GM19099 (cell line): Measurements from ENCODE around the gene MAN2A2.

Source experiments
- POLR2A ChIP-seq: IDR thresholded peaks from 3 replicates; pipeline ENCODE4 v1.6.1; 2011; ENCODE audit warnings: low read depth; ENCODE audit not compliant: insufficient read length; ENCODE audit errors: extremely low read depth

The MAN2A2 gene

GRCh38 chr15:90878660-90879059, 24.4 kb upstream of the MAN2A2 start:
- no peak for TF ChIP-seq POLR2A

GRCh38 chr15:90879730-90880366, 23.3 kb upstream of the MAN2A2 start:
- TF ChIP-seq POLR2A, result no peak

GRCh38 chr15:90880381-90881145, 22.5 kb upstream of the MAN2A2 start:
- TF ChIP-seq POLR2A, result no peak

- TF ChIP-seq POLR2A, result no peak
Measured at GRCh38 chr15:90881181-90881977, 21.7 kb upstream of the MAN2A2 start.

- no peak for TF ChIP-seq POLR2A
Measured at GRCh38 chr15:90881978-90882721, 21.0 kb upstream of the MAN2A2 start.

- TF ChIP-seq POLR2A, result no peak
Measured at GRCh38 chr15:90882781-90883525, 20.1 kb upstream of the MAN2A2 start.

- TF ChIP-seq POLR2A, result no peak
Measured at GRCh38 chr15:90883526-90883975, 19.6 kb upstream of the MAN2A2 start.

GRCh38 chr15:90883976-90884718, 19.0 kb upstream of the MAN2A2 start, which contains the start of gene FES:
Gene FES, plus strand, starts transcription at chr15:90884504. Its CDS starts 542 bp downstream, at chr15:90885046.
- TF ChIP-seq POLR2A, result peak; percentile 54

GRCh38 chr15:90884719-90885431, 18.2 kb upstream of the MAN2A2 start:
- TF ChIP-seq POLR2A, result no peak

GRCh38 chr15:90885432-90886290, 17.4 kb upstream of the MAN2A2 start:
- no peak for TF ChIP-seq POLR2A

GRCh38 chr15:90886291-90886614, 16.8 kb upstream of the MAN2A2 start:
- no peak for TF ChIP-seq POLR2A

- no peak for TF ChIP-seq POLR2A
Measured at GRCh38 chr15:90887037-90887481, 16.0 kb upstream of the MAN2A2 start.
